Sigmoid colon (tissue), 4 donors: ENCODE data around the gene MYT1.

Experiments used
- EP300 ChIP-seq, 4 donors: sonication (generic); formaldehyde crosslinking; IDR thresholded peaks; one replicate each; pipeline ENCODE4 v1.6.1; 2017; ENCODE audit warnings: antibody characterized with exemption in 4 of 4
- POLR2A ChIP-seq, 2 donors: fragments of 450-650 bp; IDR thresholded peaks; one replicate each; pipeline ENCODE4 v1.6.1; 2016; ENCODE audit warnings: antibody characterized with exemption in 2 of 2, mild to moderate bottlenecking in 2 of 2, moderate library complexity in 2 of 2
- TF ChIP-seq, protein P1 (sequence below), 4 experiments: fragments of 450-650 bp in 3 of 4; fragments of 200-600 bp in 1 of 4; IDR thresholded peaks; one replicate each; pipeline ENCODE4 v1.5.1; 2016 to 2019; ENCODE audit warnings: antibody characterized with exemption in 4 of 4, mild to moderate bottlenecking in 3 of 4, moderate library complexity in 2 of 4

DNA sequence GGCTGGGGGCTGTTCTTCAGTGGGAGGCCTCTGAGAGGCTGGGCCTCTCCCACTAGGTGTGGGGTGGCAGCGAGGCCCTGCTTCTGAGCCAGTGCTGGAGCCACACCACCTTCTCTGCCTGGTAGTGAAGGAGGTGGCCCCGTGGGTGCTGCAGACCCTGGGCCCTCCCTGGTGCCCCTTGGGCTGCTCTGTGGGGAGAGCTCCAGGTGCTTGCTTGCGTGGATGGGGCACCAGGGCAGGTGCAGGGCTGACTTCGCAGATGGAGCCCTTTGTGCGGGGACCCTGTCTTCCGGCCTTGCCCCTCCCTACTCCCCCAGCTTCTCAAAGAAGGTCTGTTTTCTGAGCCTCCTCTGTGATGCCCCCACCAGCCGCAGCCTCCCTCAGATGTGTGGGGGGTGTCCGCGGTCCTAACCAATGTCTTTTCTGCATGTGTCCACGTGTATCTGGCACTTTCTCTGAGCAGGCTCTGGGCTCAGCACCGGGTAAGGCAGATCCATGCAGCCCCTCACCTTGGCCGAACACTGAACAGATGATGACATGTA is 17.2 kb upstream of the MYT1 start:
- TF ChIP-seq POLR2A (IDR thresholded peaks at IDR 0.05) (no peak), EP300 (IDR thresholded peaks at IDR 0.05) (no peak)
- TF ChIP-seq, protein P1, sequence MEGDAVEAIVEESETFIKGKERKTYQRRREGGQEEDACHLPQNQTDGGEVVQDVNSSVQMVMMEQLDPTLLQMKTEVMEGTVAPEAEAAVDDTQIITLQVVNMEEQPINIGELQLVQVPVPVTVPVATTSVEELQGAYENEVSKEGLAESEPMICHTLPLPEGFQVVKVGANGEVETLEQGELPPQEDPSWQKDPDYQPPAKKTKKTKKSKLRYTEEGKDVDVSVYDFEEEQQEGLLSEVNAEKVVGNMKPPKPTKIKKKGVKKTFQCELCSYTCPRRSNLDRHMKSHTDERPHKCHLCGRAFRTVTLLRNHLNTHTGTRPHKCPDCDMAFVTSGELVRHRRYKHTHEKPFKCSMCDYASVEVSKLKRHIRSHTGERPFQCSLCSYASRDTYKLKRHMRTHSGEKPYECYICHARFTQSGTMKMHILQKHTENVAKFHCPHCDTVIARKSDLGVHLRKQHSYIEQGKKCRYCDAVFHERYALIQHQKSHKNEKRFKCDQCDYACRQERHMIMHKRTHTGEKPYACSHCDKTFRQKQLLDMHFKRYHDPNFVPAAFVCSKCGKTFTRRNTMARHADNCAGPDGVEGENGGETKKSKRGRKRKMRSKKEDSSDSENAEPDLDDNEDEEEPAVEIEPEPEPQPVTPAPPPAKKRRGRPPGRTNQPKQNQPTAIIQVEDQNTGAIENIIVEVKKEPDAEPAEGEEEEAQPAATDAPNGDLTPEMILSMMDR (IDR thresholded peaks at IDR 0.05) = no peak
